ENCODE data around the gene TBC1D9B. TPM values are rescaled to one million over a fixed set of nuclear protein-coding genes. Genes with fewer than 3 reads are reported as not detected.

Gene TBC1D9B
- total RNA-seq, 4 donors from 2014 or later: 50.7 to 78.5 (median 62.4) TPM

DNA sequence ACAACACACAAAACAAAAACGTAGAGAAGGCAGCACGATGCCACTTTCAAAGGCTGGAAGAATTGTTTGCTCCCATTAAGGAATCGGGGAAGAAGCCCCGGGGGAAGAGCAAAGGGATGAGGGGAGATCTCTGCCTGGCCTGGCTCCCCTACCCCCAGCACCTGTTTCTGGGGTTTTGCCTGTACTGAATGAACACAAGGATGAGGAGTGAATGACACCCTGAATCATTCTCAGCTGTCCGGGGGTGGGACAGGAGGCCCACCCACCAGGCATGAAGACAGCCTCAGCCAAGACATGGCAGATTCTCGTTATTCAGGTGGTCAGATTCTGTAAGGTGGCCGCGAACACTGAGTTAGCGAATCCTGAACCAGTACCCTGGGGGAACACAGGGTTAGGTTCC, 7.5 kb downstream of the TBC1D9B start:
- no peaks in the 10 kb centered on the region for H3K9me3 ChIP-seq
- H3K27me3 ChIP-seq: no peaks in the 10 kb centered on the region
- 81 to 91% methylated on average over 8 to 9 of the region's 9 CpGs for WGBS, 2 donors
- no peaks in the 10 kb centered on the region for H3K4me1 ChIP-seq
- H3K4me3 ChIP-seq: no peak overlapping the region
- H3K36me3 ChIP-seq: peaks cover 20 to 99% (median 24%) of the 10 kb centered on the region in 3 donors
- no peak for TF ChIP-seq POLR2A (IDR thresholded peaks at IDR 0.05)
- TF ChIP-seq, protein P1, sequence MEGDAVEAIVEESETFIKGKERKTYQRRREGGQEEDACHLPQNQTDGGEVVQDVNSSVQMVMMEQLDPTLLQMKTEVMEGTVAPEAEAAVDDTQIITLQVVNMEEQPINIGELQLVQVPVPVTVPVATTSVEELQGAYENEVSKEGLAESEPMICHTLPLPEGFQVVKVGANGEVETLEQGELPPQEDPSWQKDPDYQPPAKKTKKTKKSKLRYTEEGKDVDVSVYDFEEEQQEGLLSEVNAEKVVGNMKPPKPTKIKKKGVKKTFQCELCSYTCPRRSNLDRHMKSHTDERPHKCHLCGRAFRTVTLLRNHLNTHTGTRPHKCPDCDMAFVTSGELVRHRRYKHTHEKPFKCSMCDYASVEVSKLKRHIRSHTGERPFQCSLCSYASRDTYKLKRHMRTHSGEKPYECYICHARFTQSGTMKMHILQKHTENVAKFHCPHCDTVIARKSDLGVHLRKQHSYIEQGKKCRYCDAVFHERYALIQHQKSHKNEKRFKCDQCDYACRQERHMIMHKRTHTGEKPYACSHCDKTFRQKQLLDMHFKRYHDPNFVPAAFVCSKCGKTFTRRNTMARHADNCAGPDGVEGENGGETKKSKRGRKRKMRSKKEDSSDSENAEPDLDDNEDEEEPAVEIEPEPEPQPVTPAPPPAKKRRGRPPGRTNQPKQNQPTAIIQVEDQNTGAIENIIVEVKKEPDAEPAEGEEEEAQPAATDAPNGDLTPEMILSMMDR (IDR thresholded peaks at IDR 0.05): no peak
- no peak for DNase-seq
- intact Hi-C loops (cut with DNase I): no loop called here
- no peak overlapping the region for H3K27ac ChIP-seq

DNA sequence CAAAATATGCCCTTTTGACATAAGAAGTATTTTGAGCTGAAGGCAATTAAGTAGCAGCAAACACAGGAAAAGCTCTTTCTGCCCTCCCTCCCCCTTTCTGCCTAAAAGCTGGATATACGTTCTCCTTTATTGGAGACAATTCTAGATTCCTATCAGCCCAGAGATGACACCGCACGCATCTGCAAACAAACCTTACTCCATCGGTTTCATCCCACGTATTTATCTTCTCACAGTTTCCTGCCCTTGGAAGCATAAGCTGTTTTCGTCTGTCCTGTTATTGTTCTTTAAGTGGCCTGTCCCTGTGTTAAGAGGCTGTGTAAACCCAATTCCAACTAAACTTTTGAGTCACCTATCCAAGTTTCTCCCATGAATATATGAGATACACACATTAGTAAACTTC, 11.8 kb downstream of the TBC1D9B start:
- TF ChIP-seq, protein P1 (IDR thresholded peaks at IDR 0.05): no peak
- no peak for TF ChIP-seq POLR2A (IDR thresholded peaks at IDR 0.05)
- no peak overlapping the region for H3K4me3 ChIP-seq
- intact Hi-C loops (cut with DNase I): no loop called here
- H3K36me3 ChIP-seq: peaks cover 39 to 100% (median 45%) of the 10 kb centered on the region in 3 donors
- no peak overlapping the region for H3K27ac ChIP-seq
- WGBS, 2 donors: 80 to 90% methylated on average over 6 of the region's 6 CpGs
- no peaks in the 10 kb centered on the region for H3K9me3 ChIP-seq
- no peaks in the 10 kb centered on the region for H3K27me3 ChIP-seq
- H3K4me1 ChIP-seq: no peaks in the 10 kb centered on the region
- DNase-seq: no peak

DNA sequence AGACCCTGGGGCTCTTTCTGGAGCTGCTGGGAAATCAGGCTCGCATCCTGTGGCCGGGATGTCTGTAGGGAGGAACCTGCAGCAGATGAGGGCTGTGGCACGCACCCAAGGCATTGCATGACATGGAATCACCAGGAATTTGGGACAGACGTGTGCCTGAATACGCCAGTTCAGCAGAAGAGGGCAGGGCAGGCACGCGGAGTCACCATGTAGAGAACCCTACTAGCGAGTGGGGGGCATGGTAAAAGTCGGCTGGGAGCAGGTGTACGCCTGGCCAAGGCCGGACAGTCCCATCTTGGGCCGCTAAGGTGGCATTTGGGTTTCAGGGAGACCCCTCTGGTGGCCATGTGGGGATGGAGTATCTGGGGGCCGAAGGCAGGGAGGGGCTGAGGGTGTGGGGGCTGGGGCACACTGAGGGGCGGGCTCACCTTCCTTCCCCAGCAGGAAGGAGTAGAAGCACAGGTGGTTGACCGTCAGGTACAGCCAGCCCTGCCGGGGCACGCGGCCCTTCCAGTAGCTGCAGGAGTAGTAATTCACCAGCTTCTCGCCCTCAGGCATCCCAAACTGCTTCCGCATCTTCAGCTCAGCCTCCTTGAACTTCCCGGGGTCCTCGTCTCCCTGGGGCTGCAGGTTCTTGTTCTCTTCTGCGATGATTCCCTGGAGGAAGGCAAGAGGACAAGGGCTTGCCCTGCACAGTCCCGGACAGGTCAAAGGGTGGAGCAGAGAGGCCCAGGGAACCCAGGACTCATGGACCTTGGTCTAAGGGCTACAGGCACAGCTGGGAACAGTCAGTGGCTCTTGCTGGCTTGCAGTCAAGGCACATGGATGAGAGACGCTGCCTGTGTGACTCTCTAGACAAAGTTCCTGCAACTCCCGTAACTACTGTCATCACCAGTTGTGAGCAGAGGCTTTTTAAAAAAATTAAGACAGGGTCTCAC, 13.5 kb downstream of the TBC1D9B start:
- Histone ChIP-seq H3K9me3 (no peaks in the 10 kb centered on the region), H3K36me3 (peaks cover 53 to 100% (median 54%) of the 10 kb centered on the region in 3 donors), H3K27ac (no peak overlapping the region), H3K4me1 (no peaks in the 10 kb centered on the region), H3K4me3 (no peak overlapping the region), H3K27me3 (no peaks in the 10 kb centered on the region)
- no peak for DNase-seq
- intact Hi-C loops (cut with DNase I): no loop called here
- TF ChIP-seq, protein P1 (IDR thresholded peaks at IDR 0.05): no peak
- 89 to 90% methylated on average over 18 to 21 of the region's 26 CpGs for WGBS, 2 donors

- intact Hi-C loops (cut with DNase I): no loop called here
- WGBS, 2 donors: 93% methylated on average over 17 of the region's 31 CpGs; no CpG with 5 or more reads in 1 of the 2 donors
- Histone ChIP-seq H3K9me3 (no peaks in the 10 kb centered on the region), H3K27me3 (no peaks in the 10 kb centered on the region), H3K27ac (no peak overlapping the region), H3K4me3 (no peak overlapping the region), H3K36me3 (peaks cover 53 to 100% (median 60%) of the 10 kb centered on the region in 3 donors), H3K4me1 (no peaks in the 10 kb centered on the region)
- no peak for DNase-seq
- TF ChIP-seq POLR2A (IDR thresholded peaks at IDR 0.05): no peak
- TF ChIP-seq, protein P1 (IDR thresholded peaks at IDR 0.05): no peak
These were observed 14.4 kb downstream of the TBC1D9B start for GRCh38 chr5:179893076-179893957.
